ENCODE results near the gene SLC2A6. TPM values are rescaled to one million over a fixed set of nuclear protein-coding genes. Genes with fewer than 3 reads are reported as not detected.

Gene SLC2A6
- total RNA-seq, 1 donor from 2014 or later = 4.0 TPM

DNA sequence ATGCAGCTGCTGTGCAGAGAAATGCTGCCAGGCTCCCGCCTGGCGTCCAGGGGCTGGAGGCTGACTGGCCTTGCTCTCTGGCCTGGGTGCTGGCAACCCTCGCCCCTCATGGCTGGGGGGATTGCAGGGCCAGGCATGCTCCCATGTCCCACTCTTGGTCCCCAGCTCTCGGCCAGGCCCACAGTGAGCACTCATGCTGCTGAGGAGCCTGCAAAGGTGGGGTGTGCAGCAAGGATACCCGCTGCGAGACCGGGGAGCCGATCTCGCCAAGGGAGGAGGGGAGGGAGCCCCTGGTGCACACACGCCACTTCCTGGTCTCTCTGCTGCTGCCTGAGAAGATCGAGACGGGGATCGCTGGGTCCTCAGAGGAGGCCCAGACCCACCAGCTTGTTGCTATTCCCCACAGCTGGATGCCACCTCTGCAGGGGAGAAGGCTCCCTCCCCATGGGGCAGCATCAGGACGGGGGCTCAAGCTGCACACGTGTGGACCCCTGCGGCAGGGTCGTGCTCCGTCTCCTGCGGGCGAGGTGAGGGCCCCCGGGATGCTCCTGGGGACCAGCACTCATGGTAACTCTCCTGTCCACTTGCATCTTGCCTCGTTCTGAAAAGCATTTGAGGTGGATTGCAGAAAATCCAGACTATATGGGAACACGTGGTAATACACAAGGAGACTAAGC lies 33.5 kb downstream of the SLC2A6 start:
- no peaks in the 10 kb centered on the region for H3K27me3 Mint-ChIP-seq
- no peak for DNase-seq
- intact Hi-C loops (cut with micrococcal nuclease) = no loop called here
- H3K9me3 Mint-ChIP-seq = no peaks in the 10 kb centered on the region
- H3K4me3 Mint-ChIP-seq = no peak overlapping the region
- H3K4me1 Mint-ChIP-seq = no peaks in the 10 kb centered on the region
- H3K36me3 Mint-ChIP-seq (ENCODE audit: low read depth) = no peaks in the 10 kb centered on the region
- no peak overlapping the region for H3K27ac Mint-ChIP-seq

DNA sequence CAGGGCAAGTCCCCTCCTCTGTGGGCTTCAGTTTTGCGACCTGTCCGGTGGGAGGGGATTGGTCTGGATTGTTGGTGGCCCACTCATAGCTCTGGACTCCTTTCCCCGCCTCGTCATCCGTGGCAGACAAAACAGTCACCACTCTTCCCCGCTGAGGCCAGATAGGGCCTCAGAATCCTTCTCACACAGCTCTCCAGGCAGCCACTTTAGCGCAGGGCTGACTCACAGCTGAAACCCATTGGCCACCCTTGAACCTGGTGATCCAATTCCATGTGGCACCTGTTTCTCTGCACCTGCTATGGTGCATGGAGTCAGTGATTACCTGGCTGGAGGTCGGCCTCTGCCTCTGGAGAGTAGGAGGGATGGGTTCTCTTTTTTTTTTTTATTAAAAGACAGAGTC lies 34.9 kb downstream of the SLC2A6 start:
- no peaks in the 10 kb centered on the region for H3K27me3 Mint-ChIP-seq
- H3K27ac Mint-ChIP-seq = no peak overlapping the region
- H3K36me3 Mint-ChIP-seq (ENCODE audit: low read depth) = no peaks in the 10 kb centered on the region
- intact Hi-C loops (cut with micrococcal nuclease) = no loop called here
- H3K9me3 Mint-ChIP-seq = no peaks in the 10 kb centered on the region
- H3K4me1 Mint-ChIP-seq = no peaks in the 10 kb centered on the region
- no peak overlapping the region for H3K4me3 Mint-ChIP-seq
- DNase-seq = no peak

DNA sequence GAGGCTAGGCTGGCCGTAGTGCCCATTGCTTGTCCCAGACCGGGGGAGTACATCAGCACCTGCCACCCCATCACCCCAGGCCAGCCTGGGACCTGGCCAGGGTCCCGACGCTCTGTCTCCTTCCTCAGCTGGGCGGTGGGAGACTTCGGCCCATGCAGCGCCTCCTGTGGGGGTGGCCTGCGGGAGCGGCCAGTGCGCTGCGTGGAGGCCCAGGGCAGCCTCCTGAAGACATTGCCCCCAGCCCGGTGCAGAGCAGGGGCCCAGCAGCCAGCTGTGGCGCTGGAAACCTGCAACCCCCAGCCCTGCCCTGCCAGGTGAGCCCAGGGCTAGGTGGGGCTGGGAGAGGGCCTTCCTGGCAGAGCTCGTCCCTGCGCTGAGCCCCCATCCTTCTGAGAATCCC lies 35.7 kb downstream of the SLC2A6 start:
- no peaks in the 10 kb centered on the region for H3K9me3 Mint-ChIP-seq
- intact Hi-C loops (cut with micrococcal nuclease) = no loop called here
- no peaks in the 10 kb centered on the region for H3K4me1 Mint-ChIP-seq
- H3K36me3 Mint-ChIP-seq (ENCODE audit: low read depth) = no peaks in the 10 kb centered on the region
- H3K27me3 Mint-ChIP-seq = no peaks in the 10 kb centered on the region
- no peak overlapping the region for H3K4me3 Mint-ChIP-seq
- no peak overlapping the region for H3K27ac Mint-ChIP-seq
- no peak for DNase-seq

DNA sequence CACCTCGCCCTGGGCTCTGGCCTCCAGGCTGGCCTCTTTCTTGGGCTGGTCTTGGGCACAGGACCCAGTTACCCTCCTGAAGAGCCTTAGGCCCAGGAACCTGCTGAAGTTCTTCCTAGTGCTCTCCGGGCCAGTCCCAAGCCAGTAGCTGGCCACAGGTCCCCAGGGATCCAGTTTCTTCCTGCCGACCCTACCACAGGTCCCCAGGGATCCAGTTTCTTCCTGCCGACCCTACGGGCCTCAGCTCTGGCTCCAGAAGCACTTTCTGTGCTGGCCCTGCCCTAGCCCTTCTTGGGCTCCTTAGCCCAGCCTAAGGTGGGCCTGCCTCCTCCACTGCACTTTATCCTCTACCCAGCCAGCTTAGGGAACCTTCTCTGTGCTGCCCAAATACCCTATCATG lies 37.3 kb downstream of the SLC2A6 start:
- intact Hi-C loops (cut with micrococcal nuclease) = no loop called here
- no peak for DNase-seq
- no peaks in the 10 kb centered on the region for H3K4me1 Mint-ChIP-seq
- no peaks in the 10 kb centered on the region for H3K9me3 Mint-ChIP-seq
- no peak overlapping the region for H3K27ac Mint-ChIP-seq
- no peaks in the 10 kb centered on the region for H3K27me3 Mint-ChIP-seq
- H3K36me3 Mint-ChIP-seq (ENCODE audit: low read depth) = no peaks in the 10 kb centered on the region
- no peak overlapping the region for H3K4me3 Mint-ChIP-seq

DNA sequence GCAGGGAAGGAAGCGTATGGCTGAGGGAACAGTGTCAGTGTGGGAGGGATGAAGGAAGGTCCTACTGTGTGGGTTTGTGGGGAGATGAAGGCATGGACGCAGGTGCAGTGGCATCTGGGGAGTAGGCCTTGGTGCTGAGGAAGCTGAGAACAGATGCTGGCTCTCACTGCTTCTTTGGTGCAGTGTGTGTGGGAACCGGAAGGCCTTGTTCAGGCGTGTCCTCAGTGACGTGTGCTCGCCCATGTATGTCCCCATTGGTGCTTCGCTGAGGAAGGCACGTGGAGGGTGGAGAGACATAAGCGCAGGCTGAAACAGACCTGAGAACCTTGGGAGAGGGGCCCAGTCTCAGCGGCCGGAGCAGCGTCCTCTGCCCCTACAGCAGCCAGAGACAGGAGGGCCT lies 38.0 kb downstream of the SLC2A6 start:
- H3K4me3 Mint-ChIP-seq = no peak overlapping the region
- no peaks in the 10 kb centered on the region for H3K9me3 Mint-ChIP-seq
- intact Hi-C loops (cut with micrococcal nuclease) = no loop called here
- H3K27me3 Mint-ChIP-seq = no peaks in the 10 kb centered on the region
- no peak for DNase-seq
- H3K36me3 Mint-ChIP-seq (ENCODE audit: low read depth) = no peaks in the 10 kb centered on the region
- no peaks in the 10 kb centered on the region for H3K4me1 Mint-ChIP-seq
- no peak overlapping the region for H3K27ac Mint-ChIP-seq

DNA sequence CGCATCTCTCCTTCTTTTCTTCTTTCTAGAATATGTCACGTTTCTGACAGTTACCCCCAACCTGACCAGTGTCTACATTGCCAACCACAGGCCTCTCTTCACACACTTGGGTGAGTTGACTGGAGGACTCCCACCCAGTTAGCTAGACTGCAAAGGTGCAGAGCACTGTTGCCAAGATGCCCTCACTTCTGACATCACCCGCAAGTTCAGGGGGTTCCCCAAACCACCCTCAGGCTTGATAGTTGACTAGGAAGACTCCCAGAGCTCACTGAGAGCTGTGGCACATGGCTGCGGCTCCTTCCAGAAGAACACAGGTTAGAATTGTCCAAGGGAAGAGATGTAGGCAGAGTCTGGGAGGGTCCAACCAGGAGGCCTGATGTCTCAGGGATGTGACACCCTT lies 39.6 kb downstream of the SLC2A6 start:
- Mint-ChIP-seq H3K4me1 (no peaks in the 10 kb centered on the region), H3K27ac (no peak overlapping the region), H3K27me3 (no peaks in the 10 kb centered on the region), H3K9me3 (no peaks in the 10 kb centered on the region), H3K36me3 (ENCODE audit: low read depth) (no peaks in the 10 kb centered on the region), H3K4me3 (no peak overlapping the region)
- intact Hi-C loops (cut with micrococcal nuclease) = no loop called here
- no peak for DNase-seq

DNA sequence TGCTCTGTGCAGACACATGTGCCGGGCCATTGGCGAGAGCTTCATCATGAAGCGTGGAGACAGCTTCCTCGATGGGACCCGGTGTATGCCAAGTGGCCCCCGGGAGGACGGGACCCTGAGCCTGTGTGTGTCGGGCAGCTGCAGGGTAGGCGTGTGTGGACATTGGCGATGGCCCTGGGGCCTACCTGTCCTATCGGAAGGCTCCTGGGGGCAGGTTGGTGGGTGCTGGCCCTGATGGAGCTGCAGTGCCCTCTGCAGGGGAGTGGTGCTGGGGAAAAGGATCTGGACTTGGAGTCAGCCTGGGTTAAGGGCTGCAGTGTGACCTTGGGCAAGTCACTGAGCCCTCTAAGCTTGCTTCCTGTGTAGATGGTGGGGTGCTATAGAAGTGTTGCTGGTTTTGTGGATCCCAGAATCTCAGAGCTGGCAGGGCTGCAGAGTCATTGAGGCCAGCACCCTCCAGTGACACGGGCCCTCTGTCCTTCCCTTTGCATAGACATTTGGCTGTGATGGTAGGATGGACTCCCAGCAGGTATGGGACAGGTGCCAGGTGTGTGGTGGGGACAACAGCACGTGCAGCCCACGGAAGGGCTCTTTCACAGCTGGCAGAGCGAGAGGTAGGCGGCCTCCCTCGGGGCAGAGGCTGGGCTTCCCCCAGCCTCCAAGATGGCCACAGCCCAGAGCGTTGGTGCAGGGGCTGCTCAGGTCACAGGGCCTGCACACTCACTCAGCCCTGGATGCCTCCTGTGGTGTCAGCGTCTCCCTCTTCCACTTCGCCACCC lies 41.0 kb downstream of the SLC2A6 start:
- Mint-ChIP-seq H3K4me3 (no peak overlapping the region), H3K27me3 (no peaks in the 10 kb centered on the region), H3K36me3 (ENCODE audit: low read depth) (no peaks in the 10 kb centered on the region), H3K27ac (no peak overlapping the region), H3K9me3 (no peaks in the 10 kb centered on the region), H3K4me1 (no peaks in the 10 kb centered on the region)
- DNase-seq = no peak
- intact Hi-C loops (cut with micrococcal nuclease) = no loop called here

DNA sequence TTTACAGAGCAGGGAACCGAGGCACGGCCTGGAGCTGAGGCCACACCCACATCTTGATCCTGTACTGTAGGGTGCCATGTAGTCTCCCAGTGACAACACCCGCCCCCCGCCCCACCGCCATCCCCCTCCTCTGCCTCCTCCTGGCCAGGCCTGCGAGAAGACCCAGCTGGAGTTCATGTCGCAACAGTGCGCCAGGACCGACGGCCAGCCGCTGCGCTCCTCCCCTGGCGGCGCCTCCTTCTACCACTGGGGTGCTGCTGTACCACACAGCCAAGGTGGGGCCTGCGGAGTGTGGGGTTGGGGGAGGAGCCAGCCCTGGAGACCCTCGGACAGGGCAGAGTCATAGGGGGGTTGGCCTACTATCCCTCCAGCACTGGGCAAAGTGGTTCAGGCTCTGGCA lies 42.2 kb downstream of the SLC2A6 start:
- H3K9me3 Mint-ChIP-seq = no peaks in the 10 kb centered on the region
- intact Hi-C loops (cut with micrococcal nuclease) = no loop called here
- H3K27me3 Mint-ChIP-seq = no peaks in the 10 kb centered on the region
- no peaks in the 10 kb centered on the region for H3K4me1 Mint-ChIP-seq
- no peak for DNase-seq
- H3K4me3 Mint-ChIP-seq = no peak overlapping the region
- no peak overlapping the region for H3K27ac Mint-ChIP-seq
- no peaks in the 10 kb centered on the region for H3K36me3 Mint-ChIP-seq (ENCODE audit: low read depth)

DNA sequence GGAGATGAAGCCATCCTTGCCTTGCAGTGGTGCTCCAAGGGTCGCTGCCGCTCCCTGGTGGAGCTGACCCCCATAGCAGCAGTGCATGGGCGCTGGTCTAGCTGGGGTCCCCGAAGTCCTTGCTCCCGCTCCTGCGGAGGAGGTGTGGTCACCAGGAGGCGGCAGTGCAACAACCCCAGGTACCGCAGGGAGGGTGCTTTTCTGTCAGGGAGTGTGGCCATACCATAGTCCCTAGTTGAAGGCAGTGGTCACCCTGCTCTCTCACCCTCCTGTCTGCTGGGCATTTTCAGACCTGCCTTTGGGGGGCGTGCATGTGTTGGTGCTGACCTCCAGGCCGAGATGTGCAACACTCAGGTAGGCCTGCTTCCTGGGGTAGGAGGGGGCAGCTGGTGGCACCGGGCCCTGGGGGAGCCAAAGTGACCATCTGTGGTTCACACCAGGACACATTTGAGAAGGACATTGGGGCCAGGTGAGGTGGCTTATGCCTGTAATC lies 45.5 kb downstream of the SLC2A6 start:
- Mint-ChIP-seq H3K9me3 (no peaks in the 10 kb centered on the region), H3K4me3 (no peak overlapping the region), H3K4me1 (peaks cover 2% of the 10 kb centered on the region), H3K36me3 (ENCODE audit: low read depth) (no peaks in the 10 kb centered on the region), H3K27me3 (peaks cover 7% of the 10 kb centered on the region), H3K27ac (no peak overlapping the region)
- no peak for DNase-seq
- intact Hi-C loops (cut with micrococcal nuclease) = no loop called here

DNA sequence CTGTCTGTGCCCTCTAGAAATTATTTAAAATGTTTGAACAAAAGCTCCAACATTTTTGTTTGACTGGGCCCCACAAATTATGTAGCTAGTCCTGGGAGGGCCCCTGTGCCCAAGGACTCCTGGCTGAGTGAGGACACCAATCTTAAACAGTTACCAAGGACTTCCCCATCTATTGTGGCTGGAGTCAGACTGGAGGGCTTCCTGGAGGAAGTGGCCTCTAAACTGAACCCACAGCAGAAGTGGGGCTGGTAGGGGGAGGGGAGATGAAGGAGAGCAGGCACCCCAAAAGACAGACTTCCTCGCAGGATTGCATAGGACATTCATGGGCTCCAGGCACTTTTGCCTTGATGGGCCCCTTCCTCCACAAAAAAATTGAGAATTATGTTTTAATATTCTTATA lies 48.7 kb downstream of the SLC2A6 start:
- Mint-ChIP-seq H3K36me3 (ENCODE audit: low read depth) (no peaks in the 10 kb centered on the region), H3K27me3 (peaks cover 26% of the 10 kb centered on the region), H3K4me1 (peaks cover 4% of the 10 kb centered on the region), H3K27ac (no peak overlapping the region), H3K9me3 (no peaks in the 10 kb centered on the region), H3K4me3 (no peak overlapping the region)
- intact Hi-C loops (cut with micrococcal nuclease) = no loop called here
- no peak for DNase-seq

DNA sequence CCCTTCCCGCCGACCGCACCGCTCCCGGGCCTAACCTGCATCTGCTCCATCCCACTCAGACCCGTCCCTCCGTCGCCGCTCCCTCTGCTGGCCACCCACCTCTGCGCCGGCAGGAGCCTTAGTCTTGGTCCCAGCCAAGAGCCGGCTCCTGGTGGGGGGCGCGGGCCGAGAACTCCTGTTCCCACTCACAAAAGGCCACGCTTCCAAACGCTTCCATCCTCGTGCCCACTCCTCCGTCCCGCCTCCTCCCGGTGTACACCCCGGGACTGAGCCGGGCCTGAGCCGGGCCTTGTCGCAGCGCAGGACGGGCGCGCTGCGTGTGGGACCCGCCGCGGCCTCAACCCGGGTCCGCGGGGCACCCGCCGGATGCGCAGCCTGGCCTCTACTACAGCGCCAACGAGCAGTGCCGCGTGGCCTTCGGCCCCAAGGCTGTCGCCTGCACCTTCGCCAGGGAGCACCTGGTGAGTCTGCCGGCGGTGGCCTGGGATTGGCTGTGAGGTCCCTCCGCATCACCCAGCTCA lies 49.2 kb downstream of the SLC2A6 start:
- DNase-seq = no peak
- Mint-ChIP-seq H3K27me3 (peaks cover 26% of the 10 kb centered on the region), H3K27ac (no peak overlapping the region), H3K4me1 (peaks cover 4% of the 10 kb centered on the region), H3K36me3 (ENCODE audit: low read depth) (no peaks in the 10 kb centered on the region), H3K4me3 (no peak overlapping the region), H3K9me3 (no peaks in the 10 kb centered on the region)
- intact Hi-C loops (cut with micrococcal nuclease) = no loop called here

DNA sequence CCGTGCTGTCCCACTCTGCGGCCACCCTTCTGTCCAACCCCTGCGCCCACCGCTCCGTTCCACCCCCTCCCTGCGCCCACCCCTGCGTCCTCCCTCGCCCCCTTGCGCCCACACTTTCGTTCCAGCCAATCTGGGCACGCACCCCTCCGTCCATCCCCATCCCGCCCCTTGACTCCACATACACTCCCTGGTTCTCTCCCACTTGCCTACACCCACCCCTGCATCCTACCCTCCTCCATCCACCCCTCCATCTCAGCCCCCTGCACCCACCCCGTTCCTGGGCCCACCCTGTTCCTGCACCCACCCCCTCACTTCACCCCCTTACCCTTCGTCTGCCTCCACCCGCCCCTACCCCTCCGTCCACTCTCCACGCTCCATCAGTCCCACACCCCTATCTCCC lies 49.7 kb downstream of the SLC2A6 start:
- Mint-ChIP-seq H3K27me3 (peaks cover 26% of the 10 kb centered on the region), H3K9me3 (no peaks in the 10 kb centered on the region), H3K4me1 (peaks cover 4% of the 10 kb centered on the region), H3K36me3 (ENCODE audit: low read depth) (no peaks in the 10 kb centered on the region), H3K27ac (no peak overlapping the region), H3K4me3 (no peak overlapping the region)
- intact Hi-C loops (cut with micrococcal nuclease) = no loop called here
- DNase-seq = no peak

DNA sequence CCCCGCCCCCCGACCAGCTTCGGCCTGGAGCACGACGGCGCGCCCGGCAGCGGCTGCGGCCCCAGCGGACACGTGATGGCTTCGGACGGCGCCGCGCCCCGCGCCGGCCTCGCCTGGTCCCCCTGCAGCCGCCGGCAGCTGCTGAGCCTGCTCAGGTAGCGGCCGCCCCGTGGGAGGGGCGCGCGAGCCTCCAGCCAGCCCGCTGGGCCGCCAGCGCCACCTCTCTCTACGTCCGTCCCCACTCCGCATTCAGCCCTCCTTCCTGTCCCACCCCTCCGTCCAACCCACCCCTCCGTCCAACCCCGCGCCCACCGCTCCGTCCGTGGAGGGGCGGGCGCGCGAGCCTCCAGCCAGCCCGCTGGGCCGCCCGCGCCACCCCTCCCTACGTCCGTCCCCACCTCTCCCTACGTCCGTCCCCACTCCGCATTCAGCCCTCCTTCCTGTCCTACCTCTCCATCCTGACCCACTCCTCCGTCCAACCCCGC lies 50.2 kb downstream of the SLC2A6 start:
- Mint-ChIP-seq H3K27me3 (peaks cover 26% of the 10 kb centered on the region), H3K4me1 (peaks cover 4% of the 10 kb centered on the region), H3K4me3 (no peak overlapping the region), H3K9me3 (no peaks in the 10 kb centered on the region), H3K36me3 (ENCODE audit: low read depth) (no peaks in the 10 kb centered on the region), H3K27ac (no peak overlapping the region)
- intact Hi-C loops (cut with micrococcal nuclease) = no loop called here
- no peak for DNase-seq

DNA sequence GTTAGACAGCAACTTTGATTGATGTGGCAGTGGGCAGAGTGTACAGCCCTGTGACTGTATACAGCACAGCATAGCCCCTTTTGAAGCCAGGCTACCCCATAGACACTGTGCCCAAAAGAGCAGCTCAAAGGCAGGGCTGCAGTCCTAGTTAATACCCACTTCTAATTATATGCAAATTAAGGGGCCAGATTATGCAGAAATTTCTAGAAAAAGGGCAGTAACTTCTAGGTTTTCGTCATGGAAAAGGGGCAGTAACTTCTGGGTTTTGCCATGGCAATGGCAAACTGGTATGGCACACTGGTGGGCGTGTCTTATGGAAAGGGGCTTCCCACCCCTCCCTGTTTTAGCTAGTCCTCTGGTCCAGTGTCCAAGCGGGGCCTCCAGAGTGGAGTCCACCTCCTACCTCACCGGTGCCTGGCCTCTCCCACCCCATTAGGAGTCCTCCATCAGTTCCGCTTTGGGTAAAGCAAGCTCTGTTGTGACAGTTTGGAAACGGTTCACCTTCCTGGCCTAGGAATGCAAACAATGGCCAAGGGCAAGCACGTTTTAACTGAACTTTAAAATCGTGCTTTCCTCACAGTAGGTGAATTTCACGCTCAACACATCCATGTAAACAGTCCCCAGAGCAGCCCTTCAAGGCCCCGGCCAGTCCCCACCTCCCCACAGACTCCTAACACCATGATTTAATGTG lies 51.1 kb downstream of the SLC2A6 start:
- peaks cover 26% of the 10 kb centered on the region for H3K27me3 Mint-ChIP-seq
- H3K36me3 Mint-ChIP-seq (ENCODE audit: low read depth) = no peaks in the 10 kb centered on the region
- no peak overlapping the region for H3K27ac Mint-ChIP-seq
- H3K4me1 Mint-ChIP-seq = peaks cover 4% of the 10 kb centered on the region
- no peak for DNase-seq
- intact Hi-C loops (cut with micrococcal nuclease) = no loop called here
- H3K4me3 Mint-ChIP-seq = no peak overlapping the region
- H3K9me3 Mint-ChIP-seq = no peaks in the 10 kb centered on the region

All from activated CD4-positive, alpha-beta T cell treated with anti-CD3 and anti-CD28 coated beads, Interleukin-2, amount 10 ng/mL, durations not matched to agents 24 days and 14 days (primary cell).